ENCODE data around the gene GABRG3. TPM values are rescaled to one million over a fixed set of nuclear protein-coding genes. Genes with fewer than 3 reads are reported as not detected.

GABRG3 gene
- total and polyA plus RNA-seq, 9 of the 15 experiments (the other 6 are each of a cell fraction or from before 2014, with no cell fraction given), result 4.0 to 15.1 (median 11.2) TPM

DNA sequence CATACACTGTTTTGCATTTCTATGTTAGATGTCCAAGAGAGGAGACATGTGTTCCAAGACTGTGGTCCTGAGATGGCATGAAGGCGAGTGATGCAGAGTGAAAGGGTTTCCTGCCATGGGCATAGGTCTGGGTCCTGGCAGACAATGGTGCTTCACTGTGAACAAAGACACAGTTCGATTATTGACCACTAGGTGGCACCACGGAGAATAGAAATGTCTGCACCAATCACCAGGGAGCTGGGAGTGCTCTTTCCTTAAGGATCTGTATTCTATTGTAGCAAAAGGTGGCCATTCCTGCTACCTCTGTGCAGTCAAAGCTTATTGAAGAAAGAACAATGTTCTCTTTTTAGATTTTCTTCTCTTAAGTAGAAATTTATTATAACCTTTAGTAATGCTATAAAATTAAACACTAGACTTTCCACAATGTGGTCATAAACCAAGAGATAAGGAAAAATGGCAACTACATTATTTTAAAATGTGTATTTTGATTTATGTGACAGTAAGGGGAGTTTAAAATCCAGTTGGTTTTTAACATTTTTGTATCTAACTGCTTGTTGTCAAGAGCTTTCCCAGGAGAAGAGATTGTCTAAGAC is 88.7 kb downstream of the GABRG3 start (continued):
- TF ChIP-seq, protein P1, sequence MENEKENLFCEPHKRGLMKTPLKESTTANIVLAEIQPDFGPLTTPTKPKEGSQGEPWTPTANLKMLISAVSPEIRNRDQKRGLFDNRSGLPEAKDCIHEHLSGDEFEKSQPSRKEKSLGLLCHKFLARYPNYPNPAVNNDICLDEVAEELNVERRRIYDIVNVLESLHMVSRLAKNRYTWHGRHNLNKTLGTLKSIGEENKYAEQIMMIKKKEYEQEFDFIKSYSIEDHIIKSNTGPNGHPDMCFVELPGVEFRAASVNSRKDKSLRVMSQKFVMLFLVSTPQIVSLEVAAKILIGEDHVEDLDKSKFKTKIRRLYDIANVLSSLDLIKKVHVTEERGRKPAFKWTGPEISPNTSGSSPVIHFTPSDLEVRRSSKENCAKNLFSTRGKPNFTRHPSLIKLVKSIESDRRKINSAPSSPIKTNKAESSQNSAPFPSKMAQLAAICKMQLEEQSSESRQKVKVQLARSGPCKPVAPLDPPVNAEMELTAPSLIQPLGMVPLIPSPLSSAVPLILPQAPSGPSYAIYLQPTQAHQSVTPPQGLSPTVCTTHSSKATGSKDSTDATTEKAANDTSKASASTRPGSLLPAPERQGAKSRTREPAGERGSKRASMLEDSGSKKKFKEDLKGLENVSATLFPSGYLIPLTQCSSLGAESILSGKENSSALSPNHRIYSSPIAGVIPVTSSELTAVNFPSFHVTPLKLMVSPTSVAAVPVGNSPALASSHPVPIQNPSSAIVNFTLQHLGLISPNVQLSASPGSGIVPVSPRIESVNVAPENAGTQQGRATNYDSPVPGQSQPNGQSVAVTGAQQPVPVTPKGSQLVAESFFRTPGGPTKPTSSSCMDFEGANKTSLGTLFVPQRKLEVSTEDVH (IDR thresholded peaks at IDR 0.05; ENCODE audit: low read depth, partially characterized antibody), result no peak

DNA sequence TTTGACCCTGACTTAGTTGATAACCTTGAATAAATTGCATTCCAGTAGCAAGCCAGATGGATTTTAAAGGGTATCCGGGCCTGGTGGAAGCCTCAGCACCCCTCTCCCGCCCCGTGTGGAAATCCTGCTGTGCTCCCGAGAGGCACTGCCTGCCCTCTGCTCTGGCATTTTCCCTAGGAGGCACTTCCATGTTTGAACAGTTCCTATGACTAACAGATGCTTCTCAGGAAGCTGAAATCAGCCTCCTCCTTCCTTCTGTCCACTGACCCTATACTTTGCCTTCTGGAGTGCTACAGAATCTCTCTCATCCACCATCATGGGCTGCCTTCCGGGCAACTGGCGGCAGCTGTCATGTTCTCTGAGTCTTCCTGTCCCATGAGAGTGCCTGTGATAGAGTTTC is 90.8 kb downstream of the GABRG3 start:
- TF ChIP-seq, protein P2, sequence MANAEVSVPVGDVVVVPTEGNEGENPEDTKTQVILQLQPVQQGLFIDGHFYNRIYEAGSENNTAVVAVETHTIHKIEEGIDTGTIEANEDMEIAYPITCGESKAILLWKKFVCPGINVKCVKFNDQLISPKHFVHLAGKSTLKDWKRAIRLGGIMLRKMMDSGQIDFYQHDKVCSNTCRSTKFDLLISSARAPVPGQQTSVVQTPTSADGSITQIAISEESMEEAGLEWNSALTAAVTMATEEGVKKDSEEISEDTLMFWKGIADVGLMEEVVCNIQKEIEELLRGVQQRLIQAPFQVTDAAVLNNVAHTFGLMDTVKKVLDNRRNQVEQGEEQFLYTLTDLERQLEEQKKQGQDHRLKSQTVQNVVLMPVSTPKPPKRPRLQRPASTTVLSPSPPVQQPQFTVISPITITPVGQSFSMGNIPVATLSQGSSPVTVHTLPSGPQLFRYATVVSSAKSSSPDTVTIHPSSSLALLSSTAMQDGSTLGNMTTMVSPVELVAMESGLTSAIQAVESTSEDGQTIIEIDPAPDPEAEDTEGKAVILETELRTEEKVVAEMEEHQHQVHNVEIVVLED (CRISPR knock-in tag; IDR thresholded peaks at IDR 0.05), result no peak
- TF ChIP-seq KLF16 (IDR thresholded peaks at IDR 0.05), result no peak
- no peak for TF ChIP-seq FOXJ3 (CRISPR knock-in tag; IDR thresholded peaks at IDR 0.05)
- TF ChIP-seq ZNF589 (CRISPR knock-in tag; IDR thresholded peaks at IDR 0.05; ENCODE audit: low read depth), result no peak
- TF ChIP-seq CREM (IDR thresholded peaks at IDR 0.05; ENCODE audit: low read depth), result no peak
- Histone ChIP-seq H3K4me1 (replicated peaks in 1 of 2; ENCODE audit: control insufficient read depth in 2 of 2, insufficient read depth in 2 of 2, low read length in 2 of 2) (no peaks in the 10 kb centered on the region), H3K9me3 (replicated peaks; ENCODE audit: control insufficient read depth, insufficient read depth, low read depth, low read length) (no peaks in the 10 kb centered on the region), H3K79me2 (ENCODE audit: control insufficient read depth, insufficient read depth, low read length) (no peaks in the 10 kb centered on the region), H3K9ac (ENCODE audit: insufficient read depth in 1 of 2, low read depth in 2 of 2, low read length in 2 of 2) (no peak overlapping the region), H4K20me1 (replicated peaks; ENCODE audit: control insufficient read depth, insufficient read depth, low read length) (0 out of 2 replicates have a peak, but pooled peaks cover 2% of the 10 kb centered on the region), H3K27me3 (ENCODE audit: control insufficient read depth in 2 of 2, insufficient read depth in 2 of 2, low read length in 2 of 2) (peaks cover 8 to 42% of the 10 kb centered on the region in 2 experiments), H3K4me2 (ENCODE audit: insufficient read depth, low read length) (no peak overlapping the region), H3K36me3 (ENCODE audit: control insufficient read depth, insufficient read depth, low read length) (no peaks in the 10 kb centered on the region), H3K9me1 (ENCODE audit: control insufficient read depth, insufficient read depth, low read length) (no peaks in the 10 kb centered on the region), H3K4me3 (no peak overlapping the region), H2AFZ (ENCODE audit: low read depth, low read length) (no peak overlapping the region), H3K27ac (ENCODE audit: extremely low read depth, low read depth, low read length) (no peak overlapping the region)
- CTCF ChIA-PET (ENCODE audit: low intra/inter-chr PET ratio), result no interaction called here
- intact Hi-C loops (cut with micrococcal nuclease) (loop anchor here (10.0 kb wide), 1 partner anchor 63 kb away; no protein-coding TSS in a partner anchor), in situ Hi-C loops (cut with MboI) (no loop called here)
- 1% methylated on average over 6 of the region's 6 CpGs for WGBS (ENCODE audit: insufficient coverage, low coverage, missing lambda C conversion rate)
- FAIRE-seq (no peak), DNase-seq (ENCODE audit: extremely low read depth in 1 of 4, low spot score in 3 of 4) (no peak), ATAC-seq (no peak)
- BruUV-seq (replicated peaks), result no TSS peak
- POLR2A ChIA-PET, result interaction anchor here (1.2 kb wide), 1 partner anchor 19 kb away, joined by 3 read pairs; no protein-coding TSS in a partner anchor

Measured in K562 (cell line).